MCF 10A (cell line): ENCODE results near the gene B3GNT7. TPM values are rescaled to one million over a fixed set of nuclear protein-coding genes. Genes with fewer than 3 reads are reported as not detected.

Source experiments
- BruUV-seq: library from RNA; stranded (reverse); fragments of 400-500 nt; replicated peaks from 2 replicates; lab custom pipeline; 2021; lab: Mats Ljungman, UMichigan
- CTCF ChIA-PET: fragments of 300-600 bp; sonication (Branson Sonifier 250); formaldehyde crosslinking; extraction: SDS; loops from one replicate; lab custom pipeline; 2021; ENCODE audit warnings: antibody characterized with exemption, inconsistent platforms; lab: Yijun Ruan, JAX
- POLR2A ChIA-PET: fragments of 300-600, 350-650 bp; sonication (Branson Sonifier 250); formaldehyde crosslinking; extraction: SDS; loops from one replicate; lab custom pipeline; 2020; ENCODE audit warnings: antibody characterized with exemption, inconsistent platforms; lab: Yijun Ruan, JAX
- DNase-seq: peaks from one replicate; pipeline ENCODE4 v3.0.0-alpha.2; 2018; ENCODE audit not compliant: unreplicated experiment
- H3K27ac Mint-ChIP-seq: one replicate; pipeline ENCODE4 v1.8.0; 2022; ENCODE audit warnings: mild to moderate bottlenecking, low read depth, mixed read lengths; ENCODE audit not compliant: unreplicated experiment
- H3K27me3 Mint-ChIP-seq: one replicate; pipeline ENCODE4 v1.8.0; 2022; ENCODE audit warnings: mixed read lengths; ENCODE audit not compliant: insufficient read depth, unreplicated experiment
- H3K36me3 Mint-ChIP-seq: one replicate; pipeline ENCODE4 v1.8.0; 2022; ENCODE audit warnings: mild to moderate bottlenecking, moderate library complexity, mixed read lengths; ENCODE audit not compliant: insufficient read depth, unreplicated experiment
- H3K4me1 Mint-ChIP-seq: one replicate; pipeline ENCODE4 v1.8.0; 2022; ENCODE audit warnings: mixed read lengths; ENCODE audit not compliant: insufficient read depth, unreplicated experiment
- H3K4me3 Mint-ChIP-seq: one replicate; pipeline ENCODE4 v1.8.0; 2022; ENCODE audit warnings: mild to moderate bottlenecking, moderate library complexity, mixed read lengths; ENCODE audit not compliant: unreplicated experiment
- H3K9me3 Mint-ChIP-seq: one replicate; pipeline ENCODE4 v1.8.0; 2022; ENCODE audit warnings: mixed read lengths; ENCODE audit not compliant: unreplicated experiment
- CTCF ChIP-seq: fragments of 200-600 bp; IDR thresholded peaks from one replicate; pipeline ENCODE4 v1.8.0; 2022; ENCODE audit warnings: antibody characterized with exemption, mild to moderate bottlenecking; ENCODE audit not compliant: unreplicated experiment
- intact Hi-C: fragments of 100-400 bp; cut with micrococcal nuclease; formaldehyde crosslinking; loops from 2 replicates; pipeline ENCODE4 v1.14.1; 2022
- total RNA-seq: library from RNA; stranded (reverse); gene quantifications from 2 replicates; pipeline ENCODE4 v1.2.3, GENCODE V29; 2022

The B3GNT7 gene
- total RNA-seq, 1 experiment from 2014 or later, result not detected

GRCh38 chr2:231370749-231371429 lies 24.6 kb upstream of the B3GNT7 start:
- peaks cover 6% of the 10 kb centered on the region for H3K4me1 Mint-ChIP-seq
- intact Hi-C loops, result no loop called here
- POLR2A ChIA-PET, result no interaction called here
- H3K4me3 Mint-ChIP-seq, result no peak overlapping the region
- no peak overlapping the region for H3K27ac Mint-ChIP-seq
- CTCF ChIA-PET, result interaction anchor here (0.7 kb wide), 1 partner anchor 389 kb away, joined by 3 read pairs; no protein-coding TSS in a partner anchor
- no peak for DNase-seq
- no peak for TF ChIP-seq CTCF
- H3K9me3 Mint-ChIP-seq, result no peaks in the 10 kb centered on the region
- no TSS peak for BruUV-seq
- no peaks in the 10 kb centered on the region for H3K36me3 Mint-ChIP-seq
- H3K27me3 Mint-ChIP-seq, result no peaks in the 10 kb centered on the region

GRCh38 chr2:231371430-231372054 lies 24.0 kb upstream of the B3GNT7 start:
- peaks cover 6% of the 10 kb centered on the region for H3K4me1 Mint-ChIP-seq
- no peak overlapping the region for H3K27ac Mint-ChIP-seq
- ChIA-PET CTCF (interaction anchor here (0.5 kb wide), 1 partner anchor 34 kb away, joined by 3 read pairs; no protein-coding TSS in a partner anchor), POLR2A (no interaction called here)
- intact Hi-C loops, result no loop called here
- no peaks in the 10 kb centered on the region for H3K27me3 Mint-ChIP-seq
- no peak overlapping the region for H3K4me3 Mint-ChIP-seq
- no peaks in the 10 kb centered on the region for H3K36me3 Mint-ChIP-seq
- TF ChIP-seq CTCF, result no peak
- DNase-seq, result no peak
- no peaks in the 10 kb centered on the region for H3K9me3 Mint-ChIP-seq
- no TSS peak for BruUV-seq

GRCh38 chr2:231372326-231372725 lies 23.2 kb upstream of the B3GNT7 start:
- peaks cover 6% of the 10 kb centered on the region for H3K4me1 Mint-ChIP-seq
- TF ChIP-seq CTCF, result no peak
- no peaks in the 10 kb centered on the region for H3K36me3 Mint-ChIP-seq
- CTCF ChIA-PET, result interaction anchor here (0.5 to 1.7 kb wide), 3 partner anchors 9 to 146 kb away, joined by 3 to 7 read pairs (median 5); no protein-coding TSS in a partner anchor
- BruUV-seq, result no TSS peak
- POLR2A ChIA-PET, result no interaction called here
- H3K27ac Mint-ChIP-seq, result no peak overlapping the region
- no peaks in the 10 kb centered on the region for H3K9me3 Mint-ChIP-seq
- intact Hi-C loops, result no loop called here
- no peaks in the 10 kb centered on the region for H3K27me3 Mint-ChIP-seq
- H3K4me3 Mint-ChIP-seq, result no peak overlapping the region
- no peak for DNase-seq

GRCh38 chr2:231373184-231373583 lies 22.3 kb upstream of the B3GNT7 start:
- no TSS peak for BruUV-seq
- intact Hi-C loops, result no loop called here
- ChIA-PET POLR2A (no interaction called here), CTCF (interaction anchor here (0.6 to 1.7 kb wide), 3 partner anchors 10 to 147 kb away, joined by 3 to 7 read pairs (median 5); no protein-coding TSS in a partner anchor)
- H3K4me3 Mint-ChIP-seq, result no peak overlapping the region
- H3K27ac Mint-ChIP-seq, result peak overlapping the region; percentile 51
- H3K36me3 Mint-ChIP-seq, result no peaks in the 10 kb centered on the region
- H3K4me1 Mint-ChIP-seq, result peaks cover 7% of the 10 kb centered on the region
- no peaks in the 10 kb centered on the region for H3K9me3 Mint-ChIP-seq
- H3K27me3 Mint-ChIP-seq, result no peaks in the 10 kb centered on the region
- TF ChIP-seq CTCF, result no peak
- DNase-seq, result no peak
